Cerebellar cortex (tissue), 1 donor: ENCODE data around the gene SPON1.
"Not testable (repeated sequence)": the region's sequence is repeated elsewhere in the genome, so short reads cannot be mapped to it uniquely, and the experiment has no call there.

Source experiments
- DNase-seq: peaks from one replicate; pipeline ENCODE4 v3.0.0-alpha.2; 2015; ENCODE audit warnings: low spot score

Gene SPON1

DNA sequence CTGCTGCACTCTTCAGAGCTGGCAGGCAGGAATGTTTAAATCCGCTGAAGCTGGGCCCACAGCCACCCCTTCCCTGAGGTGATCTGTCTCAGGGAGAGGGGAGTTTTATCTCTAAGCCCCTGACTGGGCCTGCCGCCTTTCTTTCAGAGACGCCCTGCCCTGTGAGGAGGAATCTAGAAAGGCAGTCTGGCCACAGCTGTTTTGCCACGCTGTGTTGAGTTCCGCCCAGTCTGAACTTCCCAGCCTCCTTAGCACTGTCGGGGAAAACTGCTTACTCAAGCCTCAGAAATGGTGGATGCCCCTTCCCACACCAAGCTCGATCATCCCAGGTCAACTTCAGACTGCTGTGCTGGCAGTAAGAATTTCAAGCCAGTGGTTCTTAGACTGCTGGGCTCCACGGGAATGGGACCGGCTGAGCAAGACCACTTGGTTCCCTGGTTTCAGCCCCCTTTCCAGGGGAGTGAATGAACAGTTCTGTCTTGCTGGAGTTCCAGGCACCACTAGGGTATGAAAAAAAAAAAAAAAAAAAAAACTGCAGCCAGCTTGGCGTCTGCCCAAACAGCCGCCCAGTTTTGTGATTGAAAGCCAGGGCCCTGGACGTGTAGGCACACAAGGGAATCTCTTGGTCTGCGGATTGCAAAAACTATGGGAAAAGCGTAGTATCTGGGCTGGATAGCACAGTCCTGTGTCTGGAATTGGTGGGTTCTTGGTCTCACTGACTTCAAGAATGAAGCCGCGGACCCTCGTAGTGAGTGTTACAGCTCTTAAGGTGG is 127.4 kb downstream of the SPON1 start:
- DNase-seq = no peak

DNA sequence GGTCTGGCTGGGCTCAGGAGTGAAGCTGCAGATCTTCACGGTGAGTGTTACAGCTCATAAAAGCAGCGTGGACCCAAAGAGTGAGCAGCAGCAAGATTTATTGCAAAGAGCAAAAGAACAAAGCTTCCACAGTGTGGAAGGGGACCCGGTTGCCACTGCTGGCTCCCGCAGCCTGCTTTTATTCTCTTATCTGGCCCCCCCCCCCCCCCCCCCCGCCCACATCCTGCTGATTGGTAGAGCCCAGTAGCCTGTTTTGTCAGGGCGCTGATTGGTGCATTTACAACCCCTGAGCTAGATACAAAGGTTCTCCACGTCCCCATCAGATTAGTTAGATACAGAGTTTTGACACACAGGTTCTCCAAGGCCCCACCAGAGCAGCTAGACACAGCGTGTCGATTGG is 128.1 kb downstream of the SPON1 start:
- not testable (repeated sequence) for DNase-seq

DNA sequence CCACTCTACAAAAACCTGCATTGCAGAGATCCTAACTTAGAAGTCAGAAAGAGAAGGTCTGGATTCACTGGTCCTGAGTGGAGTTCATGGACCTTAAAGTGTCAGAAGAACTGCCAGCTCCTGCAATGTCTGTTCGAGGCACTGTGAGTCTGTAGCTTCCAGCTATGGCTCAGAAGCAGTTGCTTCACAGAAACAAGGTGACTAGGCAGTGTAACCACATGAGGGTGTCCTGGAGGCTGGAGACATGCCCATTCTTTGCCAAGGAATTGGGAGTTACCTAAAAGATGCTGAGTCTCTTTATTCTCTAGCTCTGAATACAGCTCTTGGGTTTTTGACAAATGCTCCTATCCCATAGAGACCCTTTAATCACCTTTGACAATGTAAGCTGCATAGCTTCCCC is 130.5 kb downstream of the SPON1 start:
- DNase-seq = no peak

DNA sequence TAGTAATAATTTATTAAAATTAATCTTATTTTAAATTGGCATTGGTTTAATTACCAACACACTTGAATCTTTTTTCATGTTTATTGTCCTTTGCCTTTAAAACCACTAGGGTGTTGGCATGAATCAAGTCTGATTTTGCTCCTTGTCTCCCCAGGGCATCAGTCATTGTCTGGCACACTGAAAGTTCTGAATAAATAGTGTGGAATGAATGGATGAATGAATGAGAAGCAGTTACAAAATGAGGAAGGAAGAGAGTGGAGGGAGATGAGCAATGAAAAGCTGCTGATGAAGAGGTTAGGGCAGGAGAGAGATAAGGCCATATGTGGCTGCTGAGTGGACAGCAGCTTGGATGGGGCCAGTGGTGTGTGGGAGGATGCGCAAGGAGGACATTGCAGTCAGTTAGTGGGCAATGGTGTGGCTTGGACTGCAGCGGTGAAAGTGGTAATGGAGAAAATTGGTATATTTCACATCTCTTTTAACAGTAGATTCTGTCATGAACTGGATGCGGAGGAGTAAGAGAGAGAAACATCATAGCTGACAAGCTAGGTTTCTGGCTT is 132.0 kb downstream of the SPON1 start:
- no peak for DNase-seq

DNA sequence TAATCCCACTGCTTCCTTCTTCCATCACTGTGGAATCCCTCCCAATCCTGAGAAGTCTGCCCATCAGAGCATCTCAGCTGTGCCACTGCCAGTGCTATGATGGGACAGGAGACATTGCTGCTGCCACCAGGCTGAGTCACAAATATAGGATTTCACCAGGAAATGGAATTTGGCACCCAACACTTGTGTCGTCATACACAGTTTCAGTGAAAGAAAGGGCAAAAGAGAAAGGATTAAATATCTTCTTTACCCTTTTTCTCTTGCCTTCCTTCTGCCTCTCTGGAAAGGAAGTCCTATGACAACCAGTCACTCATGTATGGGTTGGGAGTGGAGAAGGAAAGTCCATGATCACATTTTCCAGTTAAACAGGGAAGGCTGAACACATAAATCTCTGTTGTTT is 133.4 kb downstream of the SPON1 start:
- no peak for DNase-seq

DNA sequence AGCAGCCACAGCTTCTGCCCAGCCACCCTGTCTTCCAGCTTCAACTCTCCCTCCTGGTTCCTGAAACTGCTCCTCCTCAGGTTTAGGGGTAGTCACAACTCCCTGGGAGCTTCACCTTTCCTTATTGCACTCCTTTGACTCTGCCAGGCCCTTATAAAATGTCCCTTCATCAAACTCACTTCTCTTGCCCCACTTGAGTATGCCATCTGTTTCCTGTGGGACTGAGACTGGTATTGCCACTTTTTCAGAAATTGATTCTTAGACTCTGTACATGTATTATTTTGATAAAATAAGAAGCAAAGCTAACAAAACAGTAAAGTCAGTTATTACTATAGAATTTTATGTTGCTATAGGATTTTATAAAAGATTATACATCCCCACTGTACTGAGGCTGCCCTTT is 134.1 kb downstream of the SPON1 start:
- DNase-seq = no peak

DNA sequence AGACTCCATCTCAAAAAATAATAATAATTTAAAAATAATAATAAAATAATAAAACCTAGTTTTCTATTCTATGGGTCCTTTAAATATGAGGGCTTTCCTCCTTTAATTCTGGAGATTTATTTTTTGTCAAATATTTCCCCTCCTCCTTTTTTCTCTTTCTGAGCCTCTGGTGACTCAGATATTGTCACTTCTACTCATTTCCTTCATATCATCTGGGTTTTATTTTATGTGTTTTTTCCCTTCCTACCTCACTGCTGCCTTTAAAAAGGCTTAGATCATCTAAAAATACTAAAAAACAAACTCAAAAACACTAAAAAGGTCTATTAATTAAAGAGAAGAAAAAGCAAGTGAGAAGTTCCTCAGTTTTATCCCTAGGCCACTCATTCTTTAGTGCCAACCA is 138.9 kb downstream of the SPON1 start:
- DNase-seq = no peak

DNA sequence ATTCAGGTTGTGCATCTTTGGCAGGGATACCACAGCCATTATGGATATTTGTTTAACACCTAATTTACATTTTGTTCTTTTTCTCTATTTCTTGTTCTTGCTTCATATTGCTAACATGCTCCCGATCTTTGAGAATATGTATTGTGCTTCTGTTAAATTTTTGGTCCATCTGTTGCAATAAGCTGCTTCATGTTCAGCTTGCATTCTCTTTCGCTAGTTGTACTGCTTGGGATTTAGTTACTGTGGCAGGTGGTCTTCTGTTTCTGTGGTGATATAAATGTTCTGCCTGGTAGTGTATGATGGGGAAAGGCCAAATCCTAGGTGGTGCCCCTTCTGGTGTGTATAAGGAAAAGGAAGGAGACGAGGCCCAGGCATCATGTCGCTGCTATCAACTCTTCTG is 140.2 kb downstream of the SPON1 start:
- DNase-seq = no peak

DNA sequence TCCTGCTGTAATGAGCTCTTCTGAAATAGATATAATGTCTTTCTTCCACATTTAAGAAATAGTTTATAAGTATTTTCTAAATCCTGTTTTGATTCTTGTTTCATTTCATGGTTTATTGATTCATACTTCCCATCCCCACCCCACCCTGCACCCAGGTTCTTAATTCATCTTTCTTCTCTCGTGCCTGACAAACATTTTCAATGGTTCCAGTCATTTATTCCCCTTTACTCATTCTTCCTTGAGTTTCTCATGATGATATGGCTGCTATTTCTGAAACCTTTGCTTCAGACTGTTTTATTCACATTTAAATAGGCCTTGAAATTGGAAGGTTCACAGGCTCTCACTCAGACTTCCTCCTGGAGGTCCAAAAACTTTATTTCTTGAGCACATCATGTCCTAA is 142.9 kb downstream of the SPON1 start:
- DNase-seq = no peak

DNA sequence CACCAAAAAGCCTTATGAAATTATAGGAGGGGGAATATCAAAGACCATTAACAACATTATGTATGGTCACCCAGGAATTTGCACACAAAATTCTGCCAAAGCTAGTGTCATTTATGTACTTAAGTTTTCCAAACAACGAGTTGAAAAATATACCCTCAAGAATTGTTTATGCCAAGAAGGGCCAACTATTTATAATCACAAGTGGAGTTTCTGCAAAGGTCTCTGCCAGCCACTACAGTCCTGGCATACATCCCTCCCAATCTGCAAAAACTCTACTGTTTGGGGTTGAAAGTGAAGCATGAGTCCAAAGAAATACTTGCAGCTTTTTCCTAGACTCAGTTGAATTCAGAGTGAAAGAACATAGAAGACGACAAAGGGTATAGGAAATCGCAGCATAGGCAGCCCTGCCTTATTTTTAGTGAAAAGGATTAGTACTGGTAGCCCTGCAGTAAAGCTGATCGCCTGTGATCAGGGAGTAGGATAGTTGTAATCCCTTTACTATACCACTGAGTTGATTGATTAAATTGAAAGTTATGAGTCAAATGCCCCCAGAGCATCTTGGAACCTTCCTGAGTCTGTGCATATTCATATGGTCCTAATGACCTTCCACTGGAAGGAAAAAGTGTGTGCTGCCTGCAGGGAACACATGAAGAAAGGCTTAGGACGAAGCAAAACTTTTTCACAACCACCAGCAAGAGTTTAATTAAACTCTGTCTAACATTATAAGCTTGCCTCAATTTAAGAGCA is 144.0 kb downstream of the SPON1 start:
- no peak for DNase-seq

DNA sequence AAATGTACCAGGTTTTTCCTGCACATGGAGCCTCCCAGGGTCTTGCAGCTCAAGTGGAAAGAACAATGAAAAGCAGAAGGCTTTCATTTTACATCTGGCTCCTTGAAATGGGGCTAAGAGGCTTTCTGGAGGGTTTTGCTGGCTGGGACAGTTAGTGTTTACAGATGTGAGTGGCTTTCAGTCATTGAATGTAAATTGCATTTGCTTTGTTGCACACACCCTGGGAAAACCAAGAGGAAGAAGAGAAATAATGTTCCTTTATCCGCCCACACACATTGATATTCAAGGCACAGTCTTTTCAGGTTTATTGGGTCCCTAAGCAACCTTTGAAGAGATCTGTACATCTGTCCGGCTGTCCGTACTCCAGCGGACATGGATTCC is 144.5 kb downstream of the SPON1 start:
- DNase-seq = no peak

DNA sequence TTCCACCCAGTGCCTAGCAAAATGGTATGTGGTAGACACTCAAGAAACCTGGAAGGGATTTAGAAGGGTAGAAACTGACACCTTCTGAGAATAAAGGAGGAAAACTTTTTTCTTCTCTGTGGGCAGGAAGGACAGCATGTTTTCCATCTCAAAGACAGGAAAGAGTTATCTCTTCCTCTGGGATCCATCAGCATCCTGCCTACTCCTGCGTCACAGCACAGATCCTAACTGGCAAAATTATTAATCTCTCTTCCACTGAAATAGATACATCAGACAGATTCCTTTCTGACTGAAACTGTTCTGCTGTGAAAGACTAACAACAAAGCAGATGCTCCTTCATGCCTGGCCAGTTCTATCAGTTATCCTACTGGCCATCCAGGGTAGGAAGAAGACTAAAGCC is 147.2 kb downstream of the SPON1 start:
- no peak for DNase-seq

DNA sequence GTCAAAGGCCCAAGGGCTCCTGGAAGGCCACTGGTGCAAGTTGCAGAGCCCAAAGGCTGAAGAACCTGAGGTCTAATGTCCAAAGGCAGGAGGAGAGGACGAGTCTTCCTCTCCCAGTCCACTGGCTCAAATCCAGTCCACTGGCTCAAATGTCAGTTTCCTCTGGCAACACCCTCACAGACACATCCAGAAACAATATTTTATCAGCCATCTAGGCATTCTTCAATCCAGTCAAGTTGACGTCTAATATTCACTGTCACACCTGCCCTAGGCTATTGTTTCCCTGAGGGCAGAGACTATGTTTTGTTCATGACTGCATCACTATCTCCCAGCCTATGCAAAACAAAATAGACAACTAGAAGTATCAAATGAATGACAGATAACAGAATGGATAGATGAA is 148.1 kb downstream of the SPON1 start:
- DNase-seq = no peak

DNA sequence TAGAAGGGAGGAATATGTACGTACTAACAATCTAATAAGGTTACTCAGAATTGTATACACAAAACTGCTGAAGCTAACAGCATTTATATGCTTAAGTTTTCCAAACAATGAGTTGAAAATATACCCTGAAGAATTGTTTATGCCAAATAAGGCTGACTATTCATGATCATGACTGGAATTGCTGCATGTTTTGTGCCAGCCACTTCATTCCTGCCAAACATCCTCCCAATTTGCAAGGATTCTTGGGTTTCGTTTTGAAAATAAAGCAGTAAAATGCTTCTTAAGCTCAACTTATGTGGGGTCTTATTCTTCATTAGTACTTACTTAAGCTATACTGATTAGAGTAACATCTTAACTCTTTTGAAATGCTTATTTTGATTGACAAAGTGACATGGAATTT is 149.0 kb downstream of the SPON1 start:
- DNase-seq = no peak

DNA sequence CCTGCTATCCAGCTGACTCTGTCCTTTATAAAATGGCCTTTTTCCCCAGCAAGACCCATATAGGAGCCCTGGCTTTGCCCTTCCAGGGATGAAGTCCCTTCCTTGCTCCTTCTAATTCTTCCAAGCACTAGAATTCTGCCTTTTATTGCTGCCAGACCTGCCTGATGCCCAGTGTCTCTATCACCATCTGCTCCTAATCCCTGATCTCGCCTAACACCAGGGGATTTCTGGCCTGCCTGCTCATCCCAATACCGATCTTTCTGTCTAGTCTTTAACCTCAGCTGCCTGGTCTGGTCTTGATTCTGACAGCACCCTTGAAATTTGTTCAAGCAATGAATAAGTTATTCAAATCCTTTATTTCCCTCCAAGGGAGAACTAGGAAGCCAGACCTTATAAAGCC is 150.2 kb downstream of the SPON1 start:
- peak; percentile 87 for DNase-seq

DNA sequence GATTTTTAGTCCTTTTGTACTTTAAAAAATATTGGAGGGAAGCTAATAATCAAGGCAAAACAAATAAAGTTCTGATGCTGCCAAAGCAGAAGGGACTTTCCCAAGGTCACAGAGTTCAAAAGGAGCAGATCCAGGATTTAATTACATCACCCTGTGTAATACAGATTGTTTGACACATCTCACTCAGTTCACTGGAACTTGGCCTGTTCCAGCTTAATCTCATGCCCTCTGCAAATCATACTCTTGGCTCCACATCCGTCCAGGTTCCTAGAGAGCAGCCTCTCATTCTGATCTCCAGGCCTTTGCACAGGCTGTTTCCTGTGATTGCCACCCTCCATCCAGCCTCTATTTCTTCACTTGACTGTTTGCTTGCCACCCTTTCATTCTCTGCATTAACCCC is 151.7 kb downstream of the SPON1 start:
- DNase-seq = no peak

DNA sequence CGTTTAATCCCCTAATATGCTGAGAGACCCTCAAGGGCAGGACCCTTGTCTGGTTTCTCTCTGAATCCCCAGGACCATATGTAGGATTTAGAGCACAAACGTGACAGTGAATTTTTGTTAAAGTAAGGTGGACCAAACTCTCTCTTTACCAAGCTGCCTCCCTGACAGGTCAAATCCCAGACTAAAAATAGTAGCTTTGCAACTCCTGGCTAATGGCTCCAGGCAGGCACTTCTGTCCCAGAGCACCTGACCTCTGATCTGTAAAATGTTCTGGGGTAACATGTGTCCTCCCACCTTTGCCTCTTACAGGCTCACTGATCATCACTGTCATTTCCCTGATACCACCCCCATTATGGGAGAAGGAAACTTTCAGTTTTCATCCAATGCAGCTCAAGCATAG is 152.3 kb downstream of the SPON1 start:
- DNase-seq = no peak

DNA sequence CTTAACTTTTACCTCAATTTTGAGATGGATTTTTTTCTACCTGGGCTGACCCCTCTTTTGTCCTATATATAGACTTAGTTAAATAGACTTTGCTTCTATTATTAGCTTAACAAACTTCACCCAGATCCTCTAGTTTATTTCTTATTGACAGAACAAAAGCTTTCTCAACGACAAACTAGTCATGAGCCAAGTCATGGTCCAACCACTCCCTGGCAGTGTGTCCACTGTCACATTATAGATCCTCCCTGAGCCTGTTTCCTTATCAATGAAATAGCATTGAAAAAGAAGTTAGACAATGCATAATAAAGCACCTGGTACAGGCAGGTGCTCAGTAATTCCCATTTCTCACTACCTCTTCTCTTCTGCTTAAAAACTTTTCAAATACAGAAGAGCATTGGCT is 155.1 kb downstream of the SPON1 start:
- DNase-seq = no peak

DNA sequence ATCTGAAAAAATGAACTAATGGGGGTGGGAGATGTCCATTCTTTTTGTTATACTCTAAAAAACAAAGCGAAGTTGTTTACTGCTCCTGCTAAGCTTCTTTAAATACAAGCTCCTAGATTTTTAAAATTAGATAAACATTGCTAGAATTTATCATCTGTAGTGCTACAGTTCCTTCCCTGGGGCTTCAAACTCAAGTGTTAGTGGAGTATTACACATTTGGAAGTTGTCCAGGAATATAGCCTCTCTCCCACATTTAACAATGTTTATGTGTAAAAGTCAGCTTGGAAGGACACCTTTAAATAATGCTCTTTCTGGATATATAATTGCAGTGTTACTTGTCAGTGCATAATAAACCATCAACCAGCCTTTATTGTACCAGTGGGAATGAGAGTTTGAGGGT is 155.5 kb downstream of the SPON1 start:
- DNase-seq = no peak

DNA sequence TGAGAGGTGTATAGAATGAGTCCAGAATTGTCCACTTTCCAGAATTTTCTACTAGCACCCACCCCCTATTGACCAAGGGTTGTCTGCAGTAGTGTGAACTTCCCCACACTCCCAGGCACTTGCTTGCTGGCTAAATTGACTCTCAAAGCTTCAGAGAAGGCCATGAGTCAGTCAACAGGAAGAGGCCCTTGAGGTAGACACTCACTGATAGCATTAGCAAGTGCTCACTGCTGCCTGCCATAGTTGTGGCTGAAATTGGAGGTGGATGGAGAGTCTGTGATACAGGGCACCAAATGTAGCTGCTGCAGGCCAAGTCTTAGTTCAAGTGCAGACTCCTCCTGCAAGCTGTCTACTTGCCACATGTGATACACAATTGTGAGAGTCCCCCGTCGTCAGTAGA is 156.8 kb downstream of the SPON1 start:
- no peak for DNase-seq

DNA sequence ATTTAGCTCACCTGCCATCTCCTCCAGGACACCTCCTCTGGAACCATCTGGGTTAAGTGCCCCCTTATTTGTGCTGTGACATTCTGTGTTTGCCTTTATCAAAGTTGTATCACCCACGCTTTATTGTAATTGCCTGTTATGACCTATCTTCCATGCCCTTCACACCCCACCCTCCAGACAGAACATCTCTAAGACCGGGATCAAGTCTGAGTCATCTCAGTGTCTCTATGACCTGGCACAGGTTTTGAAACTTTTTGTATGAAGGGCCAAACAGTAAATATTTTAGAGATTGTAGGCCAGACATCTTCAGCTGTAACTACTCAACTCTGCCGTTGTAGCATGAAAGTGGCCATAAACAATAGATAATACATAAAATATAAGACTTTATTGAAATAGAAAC is 161.8 kb downstream of the SPON1 start:
- no peak for DNase-seq

DNA sequence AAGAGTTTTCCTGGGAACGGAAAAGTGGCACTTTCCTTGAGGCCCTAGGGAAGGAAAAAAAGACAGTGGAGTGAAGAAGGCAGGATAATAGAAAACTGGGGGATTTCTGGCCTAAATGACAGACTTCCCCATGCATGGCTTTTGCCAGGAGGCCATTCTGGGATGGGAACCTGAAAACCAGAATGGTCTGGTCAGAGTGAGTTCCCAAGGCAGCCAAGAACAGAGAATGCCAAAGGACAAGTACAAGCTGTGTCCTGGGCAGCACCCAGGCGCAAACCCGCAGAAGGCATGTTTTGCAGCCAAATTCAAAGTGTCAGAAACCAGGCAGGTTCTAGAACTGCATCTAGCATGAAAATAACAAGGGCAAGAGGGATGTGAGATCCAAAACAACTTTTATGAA is 162.4 kb downstream of the SPON1 start:
- peak; percentile 94 for DNase-seq

DNA sequence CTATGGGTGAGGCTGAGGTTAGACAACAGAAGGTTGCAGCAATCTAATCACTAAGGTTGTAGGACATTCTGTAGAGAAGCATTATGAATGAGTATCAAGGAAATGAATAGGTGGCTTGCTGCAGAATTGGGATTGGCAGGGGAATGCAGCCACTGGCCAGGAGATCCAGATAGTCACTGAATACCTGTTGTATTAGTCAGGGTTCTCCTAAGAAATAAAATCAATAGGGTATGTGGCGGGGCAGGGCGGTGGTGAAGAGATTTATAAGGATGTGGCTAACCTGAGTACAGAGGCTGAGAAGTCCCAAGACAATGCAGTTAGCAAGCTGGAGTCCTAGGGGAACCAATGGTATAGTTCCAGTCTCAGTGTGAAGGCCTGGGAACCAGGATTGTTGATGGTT is 163.0 kb downstream of the SPON1 start:
- no peak for DNase-seq

DNA sequence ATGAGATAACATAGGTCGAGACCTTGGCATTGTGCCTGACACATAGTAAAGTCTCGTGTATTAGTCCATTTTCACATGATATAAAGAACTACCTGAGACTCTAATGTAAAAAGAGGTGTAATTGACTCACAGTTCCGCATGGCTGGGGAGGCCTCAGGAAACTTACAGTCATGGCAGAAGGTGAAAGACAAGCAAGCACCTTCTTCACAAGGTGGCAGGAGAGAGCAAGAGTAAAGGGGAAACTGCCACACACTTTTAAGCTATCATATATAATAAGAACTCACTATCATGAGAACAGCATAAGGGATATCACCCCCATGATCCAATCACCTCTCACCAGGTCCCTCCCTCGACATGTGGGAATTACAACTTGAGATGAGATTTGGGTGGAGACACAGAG is 165.2 kb downstream of the SPON1 start:
- DNase-seq = no peak
